Measurements from ENCODE around the gene SRMS.

GRCh38 chr20:63494420-63495166, 53.0 kb downstream of the SRMS start:
- no peak for TF ChIP-seq EZH2 (IDR thresholded peaks at IDR 0.05; ENCODE audit: low read length, missing control alignments)
- TF ChIP-seq CTCF (conservative IDR thresholded peaks at IDR 0.05 in 1 of 2, IDR thresholded peaks at IDR 0.05 in 1 of 2; ENCODE audit: low read depth in 1 of 2, low read length in 2 of 2) = no peak
